ENCODE results near the gene SMG1.

GRCh38 chr16:18953547-18953946 lies 27.3 kb upstream of the SMG1 start:
- no peak for TF ChIP-seq POLR2A (IDR thresholded peaks at IDR 0.05; ENCODE audit: low read length)
- TF ChIP-seq GATA1 (IDR thresholded peaks at IDR 0.05; ENCODE audit: low read depth, low read length) = no peak

All from erythroblast (primary cell).